Endodermal cell (in vitro differentiated cells): ENCODE measurements around the gene C10orf67. TPM values are rescaled to one million over a fixed set of nuclear protein-coding genes. Genes with fewer than 3 reads are reported as not detected.
"Not testable (repeated sequence)": the region's sequence is repeated elsewhere in the genome, so short reads cannot be mapped to it uniquely, and the experiment has no call there.

Experiments
- DNase-seq: peaks from one replicate; pipeline ENCODE4 v3.0.0-alpha.2; 2017
- H3K27ac ChIP-seq: 2 replicates; pipeline ENCODE4 v1.5.1; 2013; ENCODE audit warnings: mild to moderate bottlenecking, low read depth, low read length, moderate library complexity
- H3K27me3 ChIP-seq: 2 replicates; pipeline ENCODE4 v1.6.1; 2013; ENCODE audit warnings: mild to moderate bottlenecking, low read length, moderate library complexity; ENCODE audit not compliant: insufficient read depth, control insufficient read depth, poor library complexity, severe bottlenecking
- H3K36me3 ChIP-seq: 2 replicates; pipeline ENCODE4 v1.7.0; 2013; ENCODE audit warnings: mild to moderate bottlenecking, low read length, moderate library complexity; ENCODE audit not compliant: control insufficient read depth, insufficient read depth
- H3K4me1 ChIP-seq: one replicate; pipeline ENCODE4 v1.7.0; 2013; ENCODE audit warnings: low read length; ENCODE audit not compliant: control insufficient read depth, insufficient read depth
- H3K4me3 ChIP-seq: 2 replicates; pipeline ENCODE4 v1.5.1; 2013; ENCODE audit warnings: mild to moderate bottlenecking, low read length, moderate library complexity
- H3K9ac ChIP-seq: 2 replicates; pipeline ENCODE4 v1.6.1; 2013; ENCODE audit warnings: mild to moderate bottlenecking, low read length, moderate library complexity; ENCODE audit not compliant: poor library complexity, severe bottlenecking; ENCODE audit errors: extremely low read depth
- H3K9me3 ChIP-seq: 2 replicates; pipeline ENCODE4 v1.6.1; 2013; ENCODE audit warnings: mild to moderate bottlenecking, low read length, moderate library complexity; ENCODE audit not compliant: control insufficient read depth
- H3K27ac Mint-ChIP-seq: 2 replicates; pipeline ENCODE4 v1.8.0; 2020; ENCODE audit warnings: mixed read lengths
- H3K27me3 Mint-ChIP-seq: 2 replicates; pipeline ENCODE4 v1.8.0; 2021; ENCODE audit warnings: mild to moderate bottlenecking, mixed read lengths; ENCODE audit not compliant: insufficient read depth
- H3K36me3 Mint-ChIP-seq: 2 replicates; pipeline ENCODE4 v1.8.0; 2020; ENCODE audit warnings: low read depth, mixed read lengths
- H3K4me1 Mint-ChIP-seq: 2 replicates; pipeline ENCODE4 v1.8.0; 2020; ENCODE audit warnings: mixed read lengths
- H3K4me3 Mint-ChIP-seq: 2 replicates; pipeline ENCODE4 v1.8.0; 2020; ENCODE audit warnings: mild to moderate bottlenecking, moderate library complexity, mixed read lengths
- H3K9me3 Mint-ChIP-seq: 2 replicates; pipeline ENCODE4 v1.8.0; 2020; ENCODE audit warnings: mild to moderate bottlenecking, mixed read lengths
- WGBS, 2 experiments: methylation state at CpG; one replicate each; pipeline versions ENCODE4 v1.1.5 to v1.1.7; 2013; ENCODE audit warnings: missing lambda C conversion rate in 2 of 2, mixed read lengths in 1 of 2; ENCODE audit not compliant: insufficient coverage in 1 of 2, insufficient read length in 1 of 2; 5-methylcytosine and 5-hydroxymethylcytosine counted together
- total RNA-seq, 2 donors: library from RNA; stranded (reverse); fragmentation: NEBNext Ultra II Directional in 1 of 2; extraction: Animal tissue kit (Norgen Biotek cat#: 25700) in 1 of 2; gene quantifications; 2 replicates in 1 of 2; 3 replicates in 1 of 2; pipeline ENCODE4 v1.2.1, GENCODE V29; 2021
- TF ChIP-seq, protein P1 (sequence below): fragments of 200-600 bp; sonication (generic); conservative IDR thresholded peaks from 2 replicates; pipeline ENCODE4 v1.5.0; 2021; ENCODE audit warnings: antibody characterized with exemption, mild to moderate bottlenecking

The C10orf67 gene
- total RNA-seq, 2 donors from 2014 or later = not detected

GRCh38 chr10:23258516-23258915 lies 86.1 kb downstream of the C10orf67 start:
- H3K36me3 ChIP-seq = no peaks in the 10 kb centered on the region
- H3K27me3 Mint-ChIP-seq = peaks cover 3% of the 10 kb centered on the region
- no peak overlapping the region for H3K27ac ChIP-seq

DNA sequence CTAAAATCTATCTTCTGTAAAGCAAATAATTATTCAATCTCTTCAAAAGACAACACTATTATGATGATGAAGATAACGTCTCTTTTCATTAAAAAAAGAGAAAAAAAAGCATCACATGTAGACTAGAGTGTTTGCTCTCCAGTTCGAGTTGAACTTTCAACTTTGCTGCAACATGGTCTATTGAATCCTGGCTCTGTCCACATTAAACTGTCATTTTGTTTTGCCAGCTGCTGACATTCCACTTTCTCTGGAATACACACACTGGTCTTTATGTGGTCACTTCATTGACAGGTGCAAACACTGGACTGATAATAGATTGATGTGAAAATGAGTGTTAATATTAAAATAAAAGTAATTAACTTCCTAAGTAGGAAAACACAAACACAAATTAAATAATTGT lies 90.8 kb downstream of the C10orf67 start:
- H3K9me3 ChIP-seq = no peaks in the 10 kb centered on the region
- no peaks in the 10 kb centered on the region for H3K4me1 Mint-ChIP-seq
- no peaks in the 10 kb centered on the region for H3K4me1 ChIP-seq
- peaks cover 5% of the 10 kb centered on the region for H3K9me3 Mint-ChIP-seq
- no peaks in the 10 kb centered on the region for H3K36me3 Mint-ChIP-seq
- H3K4me3 Mint-ChIP-seq = no peak overlapping the region
- peaks cover 16% of the 10 kb centered on the region for H3K27me3 ChIP-seq
- no peak overlapping the region for H3K27ac Mint-ChIP-seq
- no peak overlapping the region for H3K9ac ChIP-seq
- WGBS, 2 experiments = 88 to 100% methylated on average over 1 to 2 of the region's 2 CpGs
- H3K36me3 ChIP-seq = no peaks in the 10 kb centered on the region
- TF ChIP-seq, protein P1, sequence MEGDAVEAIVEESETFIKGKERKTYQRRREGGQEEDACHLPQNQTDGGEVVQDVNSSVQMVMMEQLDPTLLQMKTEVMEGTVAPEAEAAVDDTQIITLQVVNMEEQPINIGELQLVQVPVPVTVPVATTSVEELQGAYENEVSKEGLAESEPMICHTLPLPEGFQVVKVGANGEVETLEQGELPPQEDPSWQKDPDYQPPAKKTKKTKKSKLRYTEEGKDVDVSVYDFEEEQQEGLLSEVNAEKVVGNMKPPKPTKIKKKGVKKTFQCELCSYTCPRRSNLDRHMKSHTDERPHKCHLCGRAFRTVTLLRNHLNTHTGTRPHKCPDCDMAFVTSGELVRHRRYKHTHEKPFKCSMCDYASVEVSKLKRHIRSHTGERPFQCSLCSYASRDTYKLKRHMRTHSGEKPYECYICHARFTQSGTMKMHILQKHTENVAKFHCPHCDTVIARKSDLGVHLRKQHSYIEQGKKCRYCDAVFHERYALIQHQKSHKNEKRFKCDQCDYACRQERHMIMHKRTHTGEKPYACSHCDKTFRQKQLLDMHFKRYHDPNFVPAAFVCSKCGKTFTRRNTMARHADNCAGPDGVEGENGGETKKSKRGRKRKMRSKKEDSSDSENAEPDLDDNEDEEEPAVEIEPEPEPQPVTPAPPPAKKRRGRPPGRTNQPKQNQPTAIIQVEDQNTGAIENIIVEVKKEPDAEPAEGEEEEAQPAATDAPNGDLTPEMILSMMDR = no peak
- DNase-seq = no peak
- no peak overlapping the region for H3K4me3 ChIP-seq
- peaks cover 5% of the 10 kb centered on the region for H3K27me3 Mint-ChIP-seq
- no peak overlapping the region for H3K27ac ChIP-seq

More at GRCh38 chr10:23258516-23258915, 86.1 kb downstream of the C10orf67 start:
- no peak overlapping the region for H3K9ac ChIP-seq
- no peaks in the 10 kb centered on the region for H3K36me3 Mint-ChIP-seq
- H3K27me3 ChIP-seq = peaks cover 13% of the 10 kb centered on the region
- no peaks in the 10 kb centered on the region for H3K9me3 Mint-ChIP-seq
- no peak overlapping the region for H3K27ac Mint-ChIP-seq
- no peaks in the 10 kb centered on the region for H3K4me1 Mint-ChIP-seq
- TF ChIP-seq, protein P1 = no peak
- 93 to 100% methylated on average over 1 to 2 of the region's 2 CpGs for WGBS, 2 experiments
- no peak overlapping the region for H3K4me3 ChIP-seq
- no peak for DNase-seq
- no peaks in the 10 kb centered on the region for H3K9me3 ChIP-seq
- no peak overlapping the region for H3K4me3 Mint-ChIP-seq
- no peaks in the 10 kb centered on the region for H3K4me1 ChIP-seq

- H3K36me3 ChIP-seq, H3K4me3 Mint-ChIP-seq, H3K4me1 Mint-ChIP-seq, H3K27me3 Mint-ChIP-seq, H3K27ac Mint-ChIP-seq, H3K27ac ChIP-seq, DNase-seq, H3K9me3 Mint-ChIP-seq, H3K9me3 ChIP-seq, H3K4me3 ChIP-seq, H3K4me1 ChIP-seq, H3K36me3 Mint-ChIP-seq, H3K9ac ChIP-seq: not testable (repeated sequence)
- H3K27me3 ChIP-seq = peaks cover 16% of the 10 kb centered on the region
- 86 to 97% methylated on average over 4 of the region's 4 CpGs for WGBS, 2 experiments
Measured at GRCh38 chr10:23252859-23253258, 91.7 kb downstream of the C10orf67 start.

- H3K9ac ChIP-seq, H3K36me3 Mint-ChIP-seq, H3K9me3 Mint-ChIP-seq, H3K4me1 Mint-ChIP-seq, H3K27ac ChIP-seq, H3K27me3 ChIP-seq, H3K27me3 Mint-ChIP-seq, H3K9me3 ChIP-seq, H3K27ac Mint-ChIP-seq, H3K4me3 Mint-ChIP-seq, H3K4me3 ChIP-seq, H3K36me3 ChIP-seq, H3K4me1 ChIP-seq, DNase-seq: not testable (repeated sequence)
- 100% methylated on average over 1 of the region's 1 CpG for WGBS, 2 experiments
Measured at GRCh38 chr10:23241779-23242178, 102.8 kb downstream of the C10orf67 start.
